ENCODE results near the gene RASSF10.

DNA sequence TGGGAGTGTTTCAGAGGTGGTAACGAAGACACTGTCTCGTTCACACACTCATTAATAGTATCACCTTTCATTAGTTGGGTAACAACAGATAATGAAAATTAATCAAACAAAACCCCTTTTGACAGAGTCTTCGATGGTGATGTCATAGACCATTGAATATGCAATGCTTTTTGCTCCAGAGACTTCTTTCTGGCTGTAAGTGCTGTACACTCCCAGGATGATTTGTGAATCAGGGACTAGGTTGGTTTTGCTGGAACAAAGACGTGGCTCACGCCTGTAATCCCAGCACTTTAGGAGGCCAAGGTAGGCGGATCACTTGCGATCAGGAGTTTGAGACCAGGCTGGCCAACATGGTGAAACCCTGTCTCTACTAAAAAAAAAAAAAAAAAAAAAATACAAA, 9.5 kb upstream of the RASSF10 start:
- no peak for TF ChIP-seq CTCF (IDR thresholded peaks at IDR 0.05)
- no peak for TF ChIP-seq POLR2A (IDR thresholded peaks at IDR 0.05)
